ENCODE measurements around the gene TNRC18.

The TNRC18 gene

DNA sequence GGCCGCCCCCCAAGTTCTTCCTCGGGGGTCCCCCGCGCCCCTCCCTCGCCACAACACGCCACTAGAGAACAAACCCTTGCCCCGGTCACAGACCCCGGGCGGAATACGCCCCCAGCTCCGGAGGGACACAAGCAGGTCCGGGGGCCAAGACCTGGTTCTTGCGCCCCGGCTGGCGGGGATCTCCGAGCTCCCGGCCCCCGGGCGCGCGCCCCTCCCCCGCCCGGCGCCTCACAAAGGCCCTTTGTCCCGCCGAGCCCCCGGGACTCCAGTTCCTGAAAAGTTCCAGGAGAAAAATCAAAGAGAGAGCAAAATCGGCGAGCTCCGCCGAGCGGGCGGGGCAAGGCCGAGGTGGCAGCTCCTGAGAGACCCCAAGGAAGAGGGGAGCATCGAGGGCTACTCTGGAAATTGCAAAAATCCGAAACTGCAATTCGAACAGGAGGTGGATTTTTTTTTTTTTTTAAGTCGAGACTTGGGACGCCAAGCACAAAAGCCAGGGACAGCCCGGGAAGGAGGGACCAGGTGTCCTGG is 4.0 kb downstream of the TNRC18 start:
- WGBS, result under 1% methylated on average over 39 of the region's 40 CpGs

DNA sequence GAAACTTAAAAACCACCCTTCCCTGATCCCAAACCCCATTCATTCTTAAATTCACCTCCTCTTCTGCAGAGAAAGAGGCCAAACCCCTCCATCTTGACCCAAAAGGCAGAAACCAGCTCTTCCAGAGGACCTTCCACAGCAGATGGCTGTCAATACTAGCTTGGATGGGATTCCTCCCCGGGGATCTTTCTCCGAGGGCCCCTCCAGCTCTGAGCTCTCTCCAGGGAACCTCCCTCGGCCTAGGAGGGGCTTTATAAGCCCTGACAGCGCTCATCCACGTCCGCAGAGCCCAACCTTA is 5.4 kb downstream of the TNRC18 start:
- no peaks in the 10 kb centered on the region for H3K9me3 ChIP-seq (ENCODE audit: control insufficient read depth, low read length)
- peak overlapping the region; percentile 89 for H2AK5ac ChIP-seq (ENCODE audit: low read length, severe bottlenecking)
- H3K23ac ChIP-seq (ENCODE audit: low read length in 2 of 2), result no peak overlapping the region
- 0% methylated on average over 6 of the region's 6 CpGs for WGBS
- peak overlapping the region in 1 of 2 experiments; percentile 84 for H3K4me3 ChIP-seq (ENCODE audit: insufficient read depth in 1 of 2, low read depth in 1 of 2, low read length in 2 of 2)
- H3K4me2 ChIP-seq (ENCODE audit: low read length, poor library complexity, severe bottlenecking), result peak overlapping the region; percentile 53
- no peaks in the 10 kb centered on the region for H3K27me3 ChIP-seq (ENCODE audit: control insufficient read depth in 1 of 2, insufficient read depth in 1 of 2, low read length in 2 of 2)
- H3K4ac ChIP-seq (ENCODE audit: low read depth in 1 of 2, low read length in 2 of 2), result peak overlapping the region; percentile 61 to 88
- peak overlapping the region; percentile 95 to 97 for H3K18ac ChIP-seq (ENCODE audit: low read depth in 1 of 2, low read length in 2 of 2)
- peaks cover 21% of the 10 kb centered on the region for H3K4me1 ChIP-seq (ENCODE audit: control insufficient read depth, insufficient read depth, low read depth, low read length)
- no peak for DNase-seq
- H3K9ac ChIP-seq (ENCODE audit: low read length), result peak overlapping the region; percentile 99
- H3K36me3 ChIP-seq (ENCODE audit: control insufficient read depth in 1 of 2, insufficient read depth in 2 of 2, low read depth in 1 of 2, low read length in 2 of 2), result peaks cover 4 to 11% of the 10 kb centered on the region in 2 experiments
- H2BK15ac ChIP-seq (ENCODE audit: low read depth, poor library complexity, severe bottlenecking), result no peak overlapping the region
- H3K27ac ChIP-seq (ENCODE audit: low read length, poor library complexity, severe bottlenecking), result peak overlapping the region; percentile 68
- H3K14ac ChIP-seq (ENCODE audit: low read length in 2 of 2), result peak overlapping the region in 1 of 2 experiments; percentile 12
- no peak overlapping the region for H2BK5ac ChIP-seq (ENCODE audit: low read depth, low read length, poor library complexity, severe bottlenecking)
- H4K8ac ChIP-seq (ENCODE audit: low read length), result peak overlapping the region; percentile 41
- no peak overlapping the region for H2AFZ ChIP-seq (ENCODE audit: low read depth, low read length)
- peaks cover 9% of the 10 kb centered on the region for H3K79me1 ChIP-seq (replicated peaks; ENCODE audit: low read length, poor library complexity, severe bottlenecking)
- peak overlapping the region; percentile 42 for H2BK120ac ChIP-seq (ENCODE audit: low read depth, low read length)
- H2BK12ac ChIP-seq (ENCODE audit: low read length in 2 of 2), result peak overlapping the region in 1 of 2 experiments; percentile 7
- H4K91ac ChIP-seq (ENCODE audit: low read length), result peak overlapping the region; percentile 27

More for the DNA sequence above, 4.0 kb downstream of the TNRC18 start:
- Histone ChIP-seq H3K18ac (ENCODE audit: low read depth in 1 of 2, low read length in 2 of 2) (peak overlapping the region; percentile 96 to 97), H3K79me1 (replicated peaks; ENCODE audit: low read length, poor library complexity, severe bottlenecking) (peaks cover 6% of the 10 kb centered on the region), H3K9me3 (ENCODE audit: control insufficient read depth, low read length) (no peaks in the 10 kb centered on the region), H3K4me3 (ENCODE audit: insufficient read depth in 1 of 2, low read depth in 1 of 2, low read length in 2 of 2) (peak overlapping the region; percentile 82 to 84), H3K27ac (ENCODE audit: low read length, poor library complexity, severe bottlenecking) (peak overlapping the region; percentile 6), H3K4me2 (ENCODE audit: low read length, poor library complexity, severe bottlenecking) (peak overlapping the region; percentile 53), H3K4ac (ENCODE audit: low read depth in 1 of 2, low read length in 2 of 2) (peak overlapping the region; percentile 72 to 88), H2BK15ac (ENCODE audit: low read depth, poor library complexity, severe bottlenecking) (peak overlapping the region; percentile 54), H2AK5ac (ENCODE audit: low read length, severe bottlenecking) (peak overlapping the region; percentile 65), H3K4me1 (ENCODE audit: control insufficient read depth, insufficient read depth, low read depth, low read length) (peaks cover 19% of the 10 kb centered on the region), H2AFZ (ENCODE audit: low read depth, low read length) (no peak overlapping the region), H4K91ac (ENCODE audit: low read length) (peak overlapping the region; percentile 85), H3K36me3 (ENCODE audit: control insufficient read depth in 1 of 2, insufficient read depth in 2 of 2, low read depth in 1 of 2, low read length in 2 of 2) (peaks cover 4 to 9% of the 10 kb centered on the region in 2 experiments), H4K8ac (ENCODE audit: low read length) (peak overlapping the region; percentile 41), H3K23ac (ENCODE audit: low read length in 2 of 2) (peak overlapping the region; percentile 79 to 81), H2BK5ac (ENCODE audit: low read depth, low read length, poor library complexity, severe bottlenecking) (no peak overlapping the region), H2BK120ac (ENCODE audit: low read depth, low read length) (peak overlapping the region; percentile 100), H2BK12ac (ENCODE audit: low read length in 2 of 2) (peak overlapping the region in 1 of 2 experiments; percentile 71), H3K9ac (ENCODE audit: low read length) (peak overlapping the region; percentile 99), H3K27me3 (ENCODE audit: control insufficient read depth in 1 of 2, insufficient read depth in 1 of 2, low read length in 2 of 2) (no peaks in the 10 kb centered on the region), H3K14ac (ENCODE audit: low read length in 2 of 2) (peak overlapping the region; percentile 44 to 88)
- peak; percentile 34 for DNase-seq

DNA sequence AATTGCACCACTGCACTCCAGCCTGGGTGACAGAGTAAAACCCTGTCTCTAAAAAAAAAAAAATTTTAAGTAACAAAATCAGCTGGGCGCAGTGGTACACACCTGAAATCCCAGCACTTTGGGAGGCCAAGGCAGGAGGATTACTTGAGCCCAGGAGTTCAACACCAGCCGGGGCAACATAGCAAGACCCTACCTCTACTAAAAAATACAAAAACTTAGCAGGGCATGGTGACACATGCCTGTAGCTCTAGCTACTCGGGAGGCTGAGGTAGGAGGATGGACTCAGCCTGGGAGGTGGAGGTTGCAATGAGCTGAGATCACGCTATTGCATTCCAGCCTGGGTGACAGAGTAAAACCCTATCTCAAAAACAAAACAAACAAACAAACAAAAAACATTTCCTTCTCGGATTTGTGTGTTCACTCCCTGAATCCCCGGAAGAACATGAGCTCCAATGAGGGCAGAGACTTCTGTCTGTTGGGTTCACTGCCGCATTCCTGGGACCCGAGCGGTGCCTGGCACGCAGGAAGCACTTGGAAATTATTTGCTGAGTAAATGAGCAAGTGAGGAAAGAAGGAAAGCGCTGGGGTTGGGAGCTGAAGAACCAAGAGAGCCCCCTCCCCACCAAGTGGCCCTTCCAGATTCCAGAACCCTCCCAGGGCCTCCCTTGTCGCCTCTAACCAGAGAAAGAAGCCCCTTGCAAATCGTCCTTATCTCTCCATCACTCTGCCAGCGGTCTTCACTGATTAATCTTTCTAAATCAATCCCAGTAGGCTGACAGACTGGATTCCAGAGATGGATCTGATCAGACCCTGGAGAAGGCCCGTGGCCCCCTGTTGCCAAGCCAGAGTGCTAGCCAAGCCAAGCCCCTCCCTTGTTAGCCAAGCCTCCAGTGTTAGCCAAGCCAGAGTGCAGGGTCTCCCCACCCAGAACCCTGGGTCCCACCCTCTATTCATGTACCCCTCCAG is 6.2 kb downstream of the TNRC18 start:
- Histone ChIP-seq H3K18ac (ENCODE audit: low read depth in 1 of 2, low read length in 2 of 2) (peak overlapping the region in 1 of 2 experiments; percentile 95), H2AFZ (ENCODE audit: low read depth, low read length) (no peak overlapping the region), H3K9me3 (ENCODE audit: control insufficient read depth, low read length) (no peaks in the 10 kb centered on the region), H3K36me3 (ENCODE audit: control insufficient read depth in 1 of 2, insufficient read depth in 2 of 2, low read depth in 1 of 2, low read length in 2 of 2) (peaks cover 4 to 13% of the 10 kb centered on the region in 2 experiments), H3K27me3 (ENCODE audit: control insufficient read depth in 1 of 2, insufficient read depth in 1 of 2, low read length in 2 of 2) (no peaks in the 10 kb centered on the region), H3K9ac (ENCODE audit: low read length) (peak overlapping the region; percentile 99), H3K4me1 (ENCODE audit: control insufficient read depth, insufficient read depth, low read depth, low read length) (peaks cover 25% of the 10 kb centered on the region), H3K79me1 (replicated peaks; ENCODE audit: low read length, poor library complexity, severe bottlenecking) (peaks cover 14% of the 10 kb centered on the region), H2BK15ac (ENCODE audit: low read depth, poor library complexity, severe bottlenecking) (no peak overlapping the region), H2BK5ac (ENCODE audit: low read depth, low read length, poor library complexity, severe bottlenecking) (peak overlapping the region; percentile 14), H3K14ac (ENCODE audit: low read length in 2 of 2) (no peak overlapping the region), H4K91ac (ENCODE audit: low read length) (no peak overlapping the region), H2AK5ac (ENCODE audit: low read length, severe bottlenecking) (peak overlapping the region; percentile 23), H3K4me3 (ENCODE audit: insufficient read depth in 1 of 2, low read depth in 1 of 2, low read length in 2 of 2) (peak overlapping the region in 1 of 2 experiments; percentile 33), H3K27ac (ENCODE audit: low read length, poor library complexity, severe bottlenecking) (peak overlapping the region; percentile 68), H2BK12ac (ENCODE audit: low read length in 2 of 2) (peak overlapping the region; percentile 5 to 15), H4K8ac (ENCODE audit: low read length) (no peak overlapping the region), H2BK120ac (ENCODE audit: low read depth, low read length) (no peak overlapping the region), H3K23ac (ENCODE audit: low read length in 2 of 2) (no peak overlapping the region), H3K4ac (ENCODE audit: low read depth in 1 of 2, low read length in 2 of 2) (peak overlapping the region in 1 of 2 experiments; percentile 61), H3K4me2 (ENCODE audit: low read length, poor library complexity, severe bottlenecking) (peak overlapping the region; percentile 51)
- 34% methylated on average over 13 of the region's 15 CpGs for WGBS
- peak; percentile 81 for DNase-seq

DNA sequence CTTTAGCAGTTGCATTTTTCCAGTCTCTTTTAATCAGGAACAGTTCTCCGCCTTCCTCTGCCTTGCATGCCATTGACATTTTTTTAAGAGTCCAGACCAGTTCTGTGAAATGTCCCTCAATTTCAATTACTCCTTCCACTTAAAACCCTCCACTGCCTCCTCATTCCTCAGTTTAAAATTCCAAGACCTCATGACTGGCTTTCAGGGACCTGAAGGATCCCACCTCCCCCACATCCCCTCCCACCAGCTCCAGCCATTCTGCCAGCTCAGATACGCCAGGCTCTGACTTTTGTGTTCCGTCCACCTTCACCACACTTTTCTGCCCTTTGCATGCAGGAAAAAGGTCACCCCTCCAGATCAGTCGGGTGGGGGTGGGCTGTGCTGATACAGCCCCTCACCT is 8.7 kb downstream of the TNRC18 start:
- H2AFZ ChIP-seq (ENCODE audit: low read depth, low read length), result no peak overlapping the region
- no peak overlapping the region for H4K8ac ChIP-seq (ENCODE audit: low read length)
- H3K23ac ChIP-seq (ENCODE audit: low read length in 2 of 2), result no peak overlapping the region
- no peak overlapping the region for H4K91ac ChIP-seq (ENCODE audit: low read length)
- 65% methylated on average over 3 of the region's 4 CpGs for WGBS
- peak; percentile 53 for DNase-seq
- H3K4me2 ChIP-seq (ENCODE audit: low read length, poor library complexity, severe bottlenecking), result no peak overlapping the region
- H3K27ac ChIP-seq (ENCODE audit: low read length, poor library complexity, severe bottlenecking), result no peak overlapping the region
- no peak overlapping the region for H2BK15ac ChIP-seq (ENCODE audit: low read depth, poor library complexity, severe bottlenecking)
- H3K18ac ChIP-seq (ENCODE audit: low read depth in 1 of 2, low read length in 2 of 2), result no peak overlapping the region
- no peak overlapping the region for H2AK5ac ChIP-seq (ENCODE audit: low read length, severe bottlenecking)
- H3K9ac ChIP-seq (ENCODE audit: low read length), result no peak overlapping the region
- no peak overlapping the region for H3K4ac ChIP-seq (ENCODE audit: low read depth in 1 of 2, low read length in 2 of 2)
- H3K14ac ChIP-seq (ENCODE audit: low read length in 2 of 2), result no peak overlapping the region
- H3K4me3 ChIP-seq (ENCODE audit: insufficient read depth in 1 of 2, low read depth in 1 of 2, low read length in 2 of 2), result no peak overlapping the region
- no peak overlapping the region for H2BK5ac ChIP-seq (ENCODE audit: low read depth, low read length, poor library complexity, severe bottlenecking)
- H3K27me3 ChIP-seq (ENCODE audit: control insufficient read depth in 1 of 2, insufficient read depth in 1 of 2, low read length in 2 of 2), result no peaks in the 10 kb centered on the region
- H3K4me1 ChIP-seq (ENCODE audit: control insufficient read depth, insufficient read depth, low read depth, low read length), result peaks cover 25% of the 10 kb centered on the region
- no peak overlapping the region for H2BK12ac ChIP-seq (ENCODE audit: low read length in 2 of 2)
- no peaks in the 10 kb centered on the region for H3K9me3 ChIP-seq (ENCODE audit: control insufficient read depth, low read length)
- H2BK120ac ChIP-seq (ENCODE audit: low read depth, low read length), result no peak overlapping the region
- H3K36me3 ChIP-seq (ENCODE audit: control insufficient read depth in 1 of 2, insufficient read depth in 2 of 2, low read depth in 1 of 2, low read length in 2 of 2), result peaks cover 3 to 4% of the 10 kb centered on the region in 2 experiments
- peaks cover 21% of the 10 kb centered on the region for H3K79me1 ChIP-seq (replicated peaks; ENCODE audit: low read length, poor library complexity, severe bottlenecking)
